ENCODE data around the gene FBL.

GRCh38 chr19:39845933-39846677 is at the start of gene FBL:
- no peak for TF ChIP-seq CTCF (IDR thresholded peaks at IDR 0.05)
- TF ChIP-seq FOXJ3 (CRISPR knock-in tag; IDR thresholded peaks at IDR 0.05) = no peak
- TF ChIP-seq REST (IDR thresholded peaks at IDR 0.05; ENCODE audit: low read depth, low read length) = no peak
- no peak for TF ChIP-seq RAD21 (IDR thresholded peaks at IDR 0.05; ENCODE audit: low read length)
- TF ChIP-seq TAF1 (IDR thresholded peaks at IDR 0.05; ENCODE audit: borderline replicate concordance, low read depth, low read length) = peak; percentile 81
- no peak for TF ChIP-seq JUND (IDR thresholded peaks at IDR 0.05)
